ENCODE results near the gene SCCPDH. TPM values are rescaled to one million over a fixed set of nuclear protein-coding genes. Genes with fewer than 3 reads are reported as not detected.

Gene SCCPDH
- total RNA-seq, 1 experiment from 2014 or later: 26.1 TPM

DNA sequence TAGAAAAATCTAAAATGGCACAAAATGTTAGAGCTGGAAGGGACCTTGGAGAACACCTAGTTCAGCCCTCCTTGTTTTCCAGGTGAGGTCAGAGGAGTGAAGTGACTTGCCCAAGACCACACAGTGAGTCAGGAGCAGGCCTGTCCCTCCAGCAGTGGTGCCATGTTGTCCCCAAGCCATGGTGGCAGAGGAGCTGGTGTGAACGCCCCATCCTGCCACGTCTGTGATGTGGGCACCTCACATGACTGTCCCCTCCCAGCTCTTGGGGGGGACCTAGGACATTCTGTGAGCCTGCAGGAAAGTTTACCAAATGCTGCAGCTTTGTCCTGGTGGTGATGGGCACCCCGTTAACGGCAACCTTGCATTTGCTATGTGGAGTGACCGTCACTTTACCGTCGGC, 66.2 kb downstream of the SCCPDH start:
- BruUV-seq (replicated peaks): no TSS peak
- TF ChIP-seq, protein P1, sequence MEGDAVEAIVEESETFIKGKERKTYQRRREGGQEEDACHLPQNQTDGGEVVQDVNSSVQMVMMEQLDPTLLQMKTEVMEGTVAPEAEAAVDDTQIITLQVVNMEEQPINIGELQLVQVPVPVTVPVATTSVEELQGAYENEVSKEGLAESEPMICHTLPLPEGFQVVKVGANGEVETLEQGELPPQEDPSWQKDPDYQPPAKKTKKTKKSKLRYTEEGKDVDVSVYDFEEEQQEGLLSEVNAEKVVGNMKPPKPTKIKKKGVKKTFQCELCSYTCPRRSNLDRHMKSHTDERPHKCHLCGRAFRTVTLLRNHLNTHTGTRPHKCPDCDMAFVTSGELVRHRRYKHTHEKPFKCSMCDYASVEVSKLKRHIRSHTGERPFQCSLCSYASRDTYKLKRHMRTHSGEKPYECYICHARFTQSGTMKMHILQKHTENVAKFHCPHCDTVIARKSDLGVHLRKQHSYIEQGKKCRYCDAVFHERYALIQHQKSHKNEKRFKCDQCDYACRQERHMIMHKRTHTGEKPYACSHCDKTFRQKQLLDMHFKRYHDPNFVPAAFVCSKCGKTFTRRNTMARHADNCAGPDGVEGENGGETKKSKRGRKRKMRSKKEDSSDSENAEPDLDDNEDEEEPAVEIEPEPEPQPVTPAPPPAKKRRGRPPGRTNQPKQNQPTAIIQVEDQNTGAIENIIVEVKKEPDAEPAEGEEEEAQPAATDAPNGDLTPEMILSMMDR (IDR thresholded peaks at IDR 0.05; ENCODE audit: insufficient read depth in 1 of 2, low read depth in 1 of 2, low read length in 1 of 2, severe bottlenecking in 1 of 2, unreplicated experiment in 1 of 2): no peak
- intact Hi-C loops (cut with micrococcal nuclease; ENCODE audit: unreplicated experiment): no loop called here
- Histone ChIP-seq H3K4me1 (no peaks in the 10 kb centered on the region), H3K9me3 (no peaks in the 10 kb centered on the region), H3K4me3 (ENCODE audit: low read depth, low read length) (no peak overlapping the region), H3K36me3 (ENCODE audit: control insufficient read depth, insufficient read depth, low read length) (no peaks in the 10 kb centered on the region), H3K27me3 (replicated peaks; ENCODE audit: control insufficient read depth, insufficient read depth, low read length) (no peaks in the 10 kb centered on the region)
- Mint-ChIP-seq H3K27me3 (ENCODE audit: insufficient read depth, unreplicated experiment) (no peaks in the 10 kb centered on the region), H3K4me1 (ENCODE audit: low read depth, unreplicated experiment) (peaks cover 7% of the 10 kb centered on the region), H3K4me3 (ENCODE audit: unreplicated experiment) (no peak overlapping the region), H3K9me3 (ENCODE audit: unreplicated experiment) (no peaks in the 10 kb centered on the region), H3K27ac (ENCODE audit: unreplicated experiment) (no peak overlapping the region), H3K36me3 (ENCODE audit: insufficient read depth, unreplicated experiment) (no peaks in the 10 kb centered on the region)
- no peak for DNase-seq
- ChIA-PET CTCF (no interaction called here), POLR2A (no interaction called here)

DNA sequence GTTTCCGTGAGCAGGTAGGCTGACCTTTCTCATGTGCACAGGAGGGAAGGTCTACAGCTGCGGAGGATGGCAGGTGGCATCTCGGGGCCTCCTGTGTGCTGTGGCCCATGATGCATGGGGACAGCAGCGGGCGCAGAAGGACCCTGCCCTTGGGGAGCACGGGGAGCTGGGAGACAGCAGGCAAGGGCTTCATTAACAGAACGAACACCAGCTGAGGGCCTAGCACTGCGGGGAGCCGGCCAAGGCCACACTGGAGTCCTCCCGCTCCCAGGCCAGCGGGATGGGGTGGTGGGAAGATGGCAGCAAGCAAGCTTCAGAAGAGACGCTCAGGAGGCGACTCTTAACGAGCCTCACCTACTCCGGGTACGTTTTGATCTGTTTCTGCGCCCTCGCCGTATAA, 66.6 kb downstream of the SCCPDH start:
- Histone ChIP-seq H3K36me3 (ENCODE audit: control insufficient read depth, insufficient read depth, low read length) (no peaks in the 10 kb centered on the region), H3K4me3 (ENCODE audit: low read depth, low read length) (no peak overlapping the region), H3K4me1 (no peaks in the 10 kb centered on the region), H3K27me3 (replicated peaks; ENCODE audit: control insufficient read depth, insufficient read depth, low read length) (no peaks in the 10 kb centered on the region), H3K9me3 (no peaks in the 10 kb centered on the region)
- Mint-ChIP-seq H3K9me3 (ENCODE audit: unreplicated experiment) (no peaks in the 10 kb centered on the region), H3K4me3 (ENCODE audit: unreplicated experiment) (no peak overlapping the region), H3K36me3 (ENCODE audit: insufficient read depth, unreplicated experiment) (no peaks in the 10 kb centered on the region), H3K4me1 (ENCODE audit: low read depth, unreplicated experiment) (peaks cover 7% of the 10 kb centered on the region), H3K27ac (ENCODE audit: unreplicated experiment) (no peak overlapping the region), H3K27me3 (ENCODE audit: insufficient read depth, unreplicated experiment) (no peaks in the 10 kb centered on the region)
- TF ChIP-seq, protein P1 (IDR thresholded peaks at IDR 0.05; ENCODE audit: insufficient read depth in 1 of 2, low read depth in 1 of 2, low read length in 1 of 2, severe bottlenecking in 1 of 2, unreplicated experiment in 1 of 2): no peak
- ChIA-PET POLR2A (no interaction called here), CTCF (no interaction called here)
- no TSS peak for BruUV-seq (replicated peaks)
- intact Hi-C loops (cut with micrococcal nuclease; ENCODE audit: unreplicated experiment): no loop called here
- DNase-seq: no peak

- Histone ChIP-seq H3K36me3 (ENCODE audit: control insufficient read depth, insufficient read depth, low read length) (no peaks in the 10 kb centered on the region), H3K27me3 (replicated peaks; ENCODE audit: control insufficient read depth, insufficient read depth, low read length) (no peaks in the 10 kb centered on the region), H3K4me3 (ENCODE audit: low read depth, low read length) (no peak overlapping the region), H3K9me3 (no peaks in the 10 kb centered on the region), H3K4me1 (no peaks in the 10 kb centered on the region)
- CTCF ChIA-PET: no interaction called here
- peaks cover 7% of the 10 kb centered on the region for H3K4me1 Mint-ChIP-seq (ENCODE audit: low read depth, unreplicated experiment)
- DNase-seq: no peak
- H3K4me3 Mint-ChIP-seq (ENCODE audit: unreplicated experiment): no peak overlapping the region
- no TSS peak for BruUV-seq (replicated peaks)
- TF ChIP-seq, protein P1 (IDR thresholded peaks at IDR 0.05; ENCODE audit: insufficient read depth in 1 of 2, low read depth in 1 of 2, low read length in 1 of 2, severe bottlenecking in 1 of 2, unreplicated experiment in 1 of 2): no peak
- no peaks in the 10 kb centered on the region for H3K36me3 Mint-ChIP-seq (ENCODE audit: insufficient read depth, unreplicated experiment)
- no peaks in the 10 kb centered on the region for H3K27me3 Mint-ChIP-seq (ENCODE audit: insufficient read depth, unreplicated experiment)
- POLR2A ChIA-PET: no interaction called here
- no peak overlapping the region for H3K27ac Mint-ChIP-seq (ENCODE audit: unreplicated experiment)
- H3K9me3 Mint-ChIP-seq (ENCODE audit: unreplicated experiment): no peaks in the 10 kb centered on the region
- intact Hi-C loops (cut with micrococcal nuclease; ENCODE audit: unreplicated experiment): no loop called here
Observed at GRCh38 chr1:246791303-246791918, 67.2 kb downstream of the SCCPDH start.
